ENCODE measurements around the gene AKAP8L. TPM values are rescaled to one million over a fixed set of nuclear protein-coding genes. Genes with fewer than 3 reads are reported as not detected.

AKAP8L gene
- total RNA-seq, 1 experiment from 2014 or later = 123 TPM

GRCh38 chr19:15445807-15446376 is 27.1 kb upstream of the AKAP8L start:
- H2AK5ac ChIP-seq (ENCODE audit: insufficient read length, low read length) = no peak overlapping the region
- no peak overlapping the region for H3K4me2 ChIP-seq (ENCODE audit: insufficient read depth, insufficient read length, low read length)
- H4K8ac ChIP-seq (replicated peaks; ENCODE audit: insufficient read length, low read depth, low read length) = no peak overlapping the region
- no peak overlapping the region for H2BK12ac ChIP-seq (ENCODE audit: insufficient read length, low read depth, low read length)
- no peak overlapping the region for H4K5ac ChIP-seq (ENCODE audit: insufficient read length, low read depth, low read length)
- Mint-ChIP-seq H3K9me3 (peaks cover 0 to 2% of the 10 kb centered on the region in 2 experiments; a peak in 3 of 5 replicates), H3K4me3 (no peak overlapping the region), H3K27ac (no peak overlapping the region; a peak in 1 of 7 replicates), H3K27me3 (ENCODE audit: low read depth) (peaks cover 3% of the 10 kb centered on the region; the same call in 1 of the 2 replicates), H3K4me1 (peaks cover 7 to 11% of the 10 kb centered on the region in 2 experiments), H3K36me3 (ENCODE audit: insufficient read depth in 1 of 3, low read depth in 3 of 3) (no peaks in the 10 kb centered on the region)
- H3T11ph ChIP-seq (ENCODE audit: low read length) = no peak overlapping the region
- H4K91ac ChIP-seq (ENCODE audit: insufficient read length, low read depth, low read length) = no peak overlapping the region
- no peaks in the 10 kb centered on the region for H3K9me3 ChIP-seq (ENCODE audit: control insufficient read depth, low read depth, low read length)
- no peak overlapping the region for H3K14ac ChIP-seq (ENCODE audit: insufficient read depth, low read length)
- H2BK20ac ChIP-seq (ENCODE audit: low read depth, low read length, poor library complexity, severe bottlenecking) = no peak overlapping the region
- no peak overlapping the region for H3K4ac ChIP-seq (ENCODE audit: low read depth, low read length)
- H2BK15ac ChIP-seq (ENCODE audit: low read depth, low read length) = no peak overlapping the region
- no peaks in the 10 kb centered on the region for H3K27me3 ChIP-seq (ENCODE audit: insufficient read depth, low read length)
- H3K27ac ChIP-seq (ENCODE audit: insufficient read length, low read depth, low read length) = no peak overlapping the region
- no peaks in the 10 kb centered on the region; the same call in 1 of the 2 replicates for H3K4me1 ChIP-seq (ENCODE audit: insufficient read depth, low read length)
- no peak overlapping the region for H3K9ac ChIP-seq (ENCODE audit: extremely low read depth, insufficient read length, low read length)
- DNase-seq = no peak
- no peaks in the 10 kb centered on the region for H4K20me1 ChIP-seq (ENCODE audit: control insufficient read depth, insufficient read depth, insufficient read length)
- TF ChIP-seq, protein P1, sequence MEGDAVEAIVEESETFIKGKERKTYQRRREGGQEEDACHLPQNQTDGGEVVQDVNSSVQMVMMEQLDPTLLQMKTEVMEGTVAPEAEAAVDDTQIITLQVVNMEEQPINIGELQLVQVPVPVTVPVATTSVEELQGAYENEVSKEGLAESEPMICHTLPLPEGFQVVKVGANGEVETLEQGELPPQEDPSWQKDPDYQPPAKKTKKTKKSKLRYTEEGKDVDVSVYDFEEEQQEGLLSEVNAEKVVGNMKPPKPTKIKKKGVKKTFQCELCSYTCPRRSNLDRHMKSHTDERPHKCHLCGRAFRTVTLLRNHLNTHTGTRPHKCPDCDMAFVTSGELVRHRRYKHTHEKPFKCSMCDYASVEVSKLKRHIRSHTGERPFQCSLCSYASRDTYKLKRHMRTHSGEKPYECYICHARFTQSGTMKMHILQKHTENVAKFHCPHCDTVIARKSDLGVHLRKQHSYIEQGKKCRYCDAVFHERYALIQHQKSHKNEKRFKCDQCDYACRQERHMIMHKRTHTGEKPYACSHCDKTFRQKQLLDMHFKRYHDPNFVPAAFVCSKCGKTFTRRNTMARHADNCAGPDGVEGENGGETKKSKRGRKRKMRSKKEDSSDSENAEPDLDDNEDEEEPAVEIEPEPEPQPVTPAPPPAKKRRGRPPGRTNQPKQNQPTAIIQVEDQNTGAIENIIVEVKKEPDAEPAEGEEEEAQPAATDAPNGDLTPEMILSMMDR (conservative IDR thresholded peaks at IDR 0.05) = no peak
- H3K23me2 ChIP-seq (ENCODE audit: insufficient read length, low read depth, low read length, poor library complexity, severe bottlenecking) = peaks cover 13% of the 10 kb centered on the region
- WGBS (ENCODE audit: extremely low coverage, insufficient read length, low lambda C conversion rate) = no CpG with 5 or more reads among the region's 7 CpGs
- H3K56ac ChIP-seq (ENCODE audit: insufficient read length, low read depth, low read length) = no peak overlapping the region
- no peak overlapping the region for H2BK120ac ChIP-seq (ENCODE audit: low read depth, low read length, poor library complexity, severe bottlenecking)
- H2BK5ac ChIP-seq (ENCODE audit: insufficient read length, low read length) = no peak overlapping the region
- H3K18ac ChIP-seq (ENCODE audit: insufficient read length, low read depth, low read length) = no peak overlapping the region
- no peak overlapping the region for H3K23ac ChIP-seq (ENCODE audit: insufficient read length, low read depth, low read length)
- no peaks in the 10 kb centered on the region for H3K79me2 ChIP-seq (ENCODE audit: insufficient read depth, low read length)
- no peak overlapping the region for H2AFZ ChIP-seq (ENCODE audit: low read length)
- no peaks in the 10 kb centered on the region for H3K79me1 ChIP-seq (ENCODE audit: insufficient read depth, low read depth, low read length, poor library complexity, severe bottlenecking)
